Measurements from ENCODE around the gene SMC1B.

GRCh38 chr22:45413013-45413367 lies 409 bp downstream of the SMC1B start:
- no peak for TF ChIP-seq CTCF (conservative IDR thresholded peaks at IDR 0.05; ENCODE audit: low read depth, low read length)
- no peak for TF ChIP-seq EZH2 (IDR thresholded peaks at IDR 0.05; ENCODE audit: borderline replicate concordance, low read depth, low read length, poor library complexity, severe bottlenecking)
